ENCODE data around the gene UBE2E2.

Gene UBE2E2

DNA sequence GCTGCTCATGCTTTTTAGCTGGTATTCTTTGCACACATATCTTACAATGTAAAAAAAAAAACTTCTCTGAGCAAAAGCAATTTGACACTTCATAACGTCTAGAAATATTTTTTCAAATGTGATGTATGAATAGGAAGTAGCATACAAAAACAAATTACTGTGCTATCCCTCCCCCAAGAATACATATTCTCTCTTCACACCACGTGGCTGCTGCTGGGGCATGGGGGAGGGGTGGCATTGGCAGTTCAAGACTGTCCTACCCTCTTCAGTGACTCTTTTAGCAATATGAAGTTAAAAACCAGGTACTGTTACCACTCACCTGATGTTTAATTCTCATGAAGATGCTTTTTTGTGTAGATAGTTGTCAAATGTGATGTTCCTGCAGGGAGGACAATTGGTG is 85.6 kb downstream of the UBE2E2 start:
- DNase-seq (ENCODE audit: low spot score), result no peak
- TF ChIP-seq, protein P1, sequence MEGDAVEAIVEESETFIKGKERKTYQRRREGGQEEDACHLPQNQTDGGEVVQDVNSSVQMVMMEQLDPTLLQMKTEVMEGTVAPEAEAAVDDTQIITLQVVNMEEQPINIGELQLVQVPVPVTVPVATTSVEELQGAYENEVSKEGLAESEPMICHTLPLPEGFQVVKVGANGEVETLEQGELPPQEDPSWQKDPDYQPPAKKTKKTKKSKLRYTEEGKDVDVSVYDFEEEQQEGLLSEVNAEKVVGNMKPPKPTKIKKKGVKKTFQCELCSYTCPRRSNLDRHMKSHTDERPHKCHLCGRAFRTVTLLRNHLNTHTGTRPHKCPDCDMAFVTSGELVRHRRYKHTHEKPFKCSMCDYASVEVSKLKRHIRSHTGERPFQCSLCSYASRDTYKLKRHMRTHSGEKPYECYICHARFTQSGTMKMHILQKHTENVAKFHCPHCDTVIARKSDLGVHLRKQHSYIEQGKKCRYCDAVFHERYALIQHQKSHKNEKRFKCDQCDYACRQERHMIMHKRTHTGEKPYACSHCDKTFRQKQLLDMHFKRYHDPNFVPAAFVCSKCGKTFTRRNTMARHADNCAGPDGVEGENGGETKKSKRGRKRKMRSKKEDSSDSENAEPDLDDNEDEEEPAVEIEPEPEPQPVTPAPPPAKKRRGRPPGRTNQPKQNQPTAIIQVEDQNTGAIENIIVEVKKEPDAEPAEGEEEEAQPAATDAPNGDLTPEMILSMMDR (IDR thresholded peaks at IDR 0.05; ENCODE audit: extremely low read depth, missing control alignments), result no peak

DNA sequence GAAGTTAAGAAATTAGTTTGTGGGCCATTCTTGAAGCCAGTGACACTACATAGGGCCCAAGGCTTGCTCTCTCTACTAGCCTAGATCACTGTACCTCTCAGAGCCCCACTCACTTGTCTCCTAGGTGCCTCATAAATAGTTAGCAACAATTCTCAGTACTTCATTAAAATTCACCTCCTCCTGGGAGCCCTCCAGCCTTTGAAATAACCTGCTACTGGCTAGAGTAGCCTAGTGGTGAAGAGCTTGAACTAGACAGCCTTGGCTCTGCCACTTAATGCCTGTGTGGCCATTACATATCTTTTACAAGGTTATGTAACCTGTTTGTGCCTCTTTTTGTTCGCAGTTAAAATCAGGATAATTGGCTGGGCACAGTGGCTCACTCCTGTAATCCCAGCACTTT is 89.3 kb downstream of the UBE2E2 start:
- TF ChIP-seq, protein P1 (IDR thresholded peaks at IDR 0.05; ENCODE audit: extremely low read depth, missing control alignments), result no peak
- no peak for DNase-seq (ENCODE audit: low spot score)

DNA sequence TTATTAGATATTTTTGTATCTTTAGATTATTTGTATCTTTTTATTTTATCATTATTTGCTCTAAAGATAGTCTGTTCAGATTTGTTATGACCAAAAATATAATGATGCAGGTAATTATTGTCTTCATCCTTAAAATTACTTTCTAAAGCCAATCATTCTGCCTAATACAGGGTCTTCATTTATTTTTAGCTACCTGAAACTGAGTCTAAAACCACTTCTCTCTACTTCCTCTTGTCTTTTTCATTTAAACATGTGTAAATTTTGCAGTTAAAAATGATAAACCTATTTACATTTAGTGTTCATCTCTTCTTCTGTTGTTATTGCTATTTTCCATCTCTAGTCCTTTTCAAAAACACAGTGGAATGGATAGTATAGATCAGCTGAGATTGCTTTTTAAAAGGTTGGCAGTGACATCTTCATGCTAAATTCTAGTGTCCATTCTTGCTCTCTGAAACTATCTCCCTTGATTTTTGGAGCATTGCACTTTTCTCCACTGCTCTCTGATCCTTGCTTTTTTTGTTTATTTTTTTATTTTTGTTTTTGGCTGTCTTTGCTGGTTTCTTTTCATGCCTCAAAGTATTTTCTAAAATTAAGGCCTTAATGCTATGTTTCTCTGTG is 91.8 kb downstream of the UBE2E2 start:
- TF ChIP-seq, protein P1 (IDR thresholded peaks at IDR 0.05; ENCODE audit: extremely low read depth, missing control alignments), result no peak
- DNase-seq (ENCODE audit: low spot score), result peak; percentile 18

DNA sequence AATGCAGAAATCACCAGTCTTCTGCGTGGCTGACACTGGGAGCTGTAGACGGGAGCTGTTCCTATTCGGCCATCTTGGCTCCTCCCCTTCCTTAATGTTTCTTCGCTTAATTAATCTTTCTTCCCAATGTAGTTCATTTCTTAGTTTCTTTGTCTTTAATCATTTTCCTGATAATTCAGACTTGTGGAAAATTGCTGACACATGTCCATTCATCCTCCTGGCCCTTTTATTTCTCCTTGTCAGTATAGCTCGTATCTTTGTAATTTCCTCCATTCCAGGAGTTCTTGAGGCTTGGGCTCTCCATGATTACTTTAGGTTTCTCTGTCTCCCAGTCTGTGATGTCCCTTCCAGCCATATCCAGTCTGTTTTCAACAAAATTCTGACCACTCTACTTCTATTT is 98.7 kb downstream of the UBE2E2 start:
- DNase-seq (ENCODE audit: low spot score), result no peak
- TF ChIP-seq, protein P1 (IDR thresholded peaks at IDR 0.05; ENCODE audit: extremely low read depth, missing control alignments), result no peak

DNA sequence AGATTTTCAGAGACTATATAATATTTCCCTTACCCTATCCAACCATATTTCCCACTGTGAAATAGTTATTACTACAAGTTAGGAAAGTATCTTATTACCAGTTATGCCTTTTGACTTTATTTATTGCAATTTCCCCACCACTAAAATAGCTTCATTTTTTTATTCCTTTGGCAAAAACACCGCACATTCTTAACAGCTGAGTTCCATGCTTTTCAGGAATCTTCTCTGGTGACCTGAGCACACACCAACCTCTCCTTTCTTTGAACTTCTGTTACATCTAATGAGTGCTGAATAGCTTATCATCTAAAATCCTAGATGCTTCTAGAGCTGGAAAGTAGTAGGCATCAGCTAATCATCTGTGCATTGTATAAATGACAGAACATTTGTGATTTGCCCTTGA is 99.1 kb downstream of the UBE2E2 start:
- TF ChIP-seq, protein P1 (IDR thresholded peaks at IDR 0.05; ENCODE audit: extremely low read depth, missing control alignments), result no peak
- DNase-seq (ENCODE audit: low spot score), result no peak

DNA sequence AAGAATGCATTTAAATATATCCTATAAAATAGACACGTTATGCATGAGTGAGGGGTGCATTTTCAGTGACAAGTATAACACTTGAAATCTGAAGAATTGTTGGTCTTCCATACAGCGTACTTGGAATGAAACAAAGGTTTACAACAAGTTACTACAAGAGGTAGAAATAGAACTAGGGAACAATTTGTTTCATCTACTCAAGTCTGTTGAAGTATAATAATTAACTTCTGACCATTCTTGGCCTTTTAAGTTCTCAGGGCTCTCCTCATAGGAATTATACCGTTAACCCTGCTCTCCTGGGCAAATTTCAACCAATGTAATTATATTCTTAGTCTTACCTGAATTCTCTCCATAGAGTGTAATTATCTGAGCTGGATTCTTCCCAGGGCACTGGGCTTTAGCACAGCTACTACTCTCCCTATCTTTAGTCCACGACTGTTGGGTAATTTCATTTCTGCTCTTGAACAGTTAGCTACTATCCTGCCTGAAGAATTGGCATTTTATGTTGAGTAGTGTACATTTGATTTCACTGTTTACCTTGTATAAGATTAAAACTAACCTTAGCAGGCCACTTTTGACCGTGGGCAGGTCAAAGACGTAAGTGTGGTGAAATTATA is 100.6 kb downstream of the UBE2E2 start:
- no peak for DNase-seq (ENCODE audit: low spot score)
- TF ChIP-seq, protein P1 (IDR thresholded peaks at IDR 0.05; ENCODE audit: extremely low read depth, missing control alignments), result no peak

DNA sequence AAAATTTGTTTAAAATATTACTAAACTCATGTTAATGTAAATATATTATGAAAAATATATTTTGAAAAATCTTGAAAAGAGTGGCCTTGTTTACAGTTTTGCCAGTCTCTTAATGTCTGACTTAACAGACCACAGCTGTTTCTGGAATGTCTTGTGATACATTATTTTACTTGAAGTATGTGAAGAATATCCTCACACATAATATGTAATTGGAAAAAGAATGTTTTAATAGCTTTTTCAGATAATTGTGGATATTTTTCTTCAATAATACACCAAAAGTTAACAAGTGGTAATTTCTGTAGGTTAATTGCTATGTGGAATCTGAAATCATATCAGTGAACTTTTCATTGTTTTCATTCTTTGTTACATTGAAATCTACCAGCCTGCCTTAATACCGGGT is 101.3 kb downstream of the UBE2E2 start:
- TF ChIP-seq, protein P1 (IDR thresholded peaks at IDR 0.05; ENCODE audit: extremely low read depth, missing control alignments), result no peak
- no peak for DNase-seq (ENCODE audit: low spot score)
